Breast epithelium (tissue), 3 donors: ENCODE measurements around the gene FAXC.

ENCODE experiments used
- POLR2AphosphoS5 ChIP-seq, 3 donors: sonication (generic); formaldehyde crosslinking; IDR thresholded peaks; one replicate each; pipeline ENCODE4 v1.6.1; 2017; ENCODE audit warnings: antibody characterized with exemption in 3 of 3
- TF ChIP-seq, protein P1 (sequence below), 3 donors: fragments of 450-650 bp; IDR thresholded peaks; one replicate each; pipeline ENCODE4 v1.5.1; 2016 to 2017; ENCODE audit warnings: antibody characterized with exemption in 3 of 3, mild to moderate bottlenecking in 3 of 3, moderate library complexity in 3 of 3

DNA sequence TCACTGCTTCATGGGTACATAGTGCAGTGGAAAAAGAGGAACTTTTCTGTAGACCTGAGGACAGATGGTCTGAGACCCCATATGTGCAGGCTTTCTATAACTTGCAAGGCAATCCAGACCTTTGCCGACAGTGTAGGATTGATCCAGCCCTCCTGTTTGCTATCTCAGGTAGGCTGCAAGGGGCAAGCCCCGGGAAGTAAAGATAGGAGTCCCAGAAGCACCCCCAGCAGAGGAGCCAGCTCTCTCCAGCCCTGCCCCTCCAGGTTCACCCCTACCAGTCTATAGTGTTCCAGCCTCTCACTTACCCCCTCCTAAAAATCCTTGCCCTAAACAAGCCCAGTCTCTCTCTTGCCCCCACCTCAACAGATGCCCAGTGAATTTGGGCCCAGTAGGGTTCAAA lies 96.2 kb downstream of the FAXC start:
- no peak for TF ChIP-seq POLR2AphosphoS5 (IDR thresholded peaks at IDR 0.05)
- TF ChIP-seq, protein P1, sequence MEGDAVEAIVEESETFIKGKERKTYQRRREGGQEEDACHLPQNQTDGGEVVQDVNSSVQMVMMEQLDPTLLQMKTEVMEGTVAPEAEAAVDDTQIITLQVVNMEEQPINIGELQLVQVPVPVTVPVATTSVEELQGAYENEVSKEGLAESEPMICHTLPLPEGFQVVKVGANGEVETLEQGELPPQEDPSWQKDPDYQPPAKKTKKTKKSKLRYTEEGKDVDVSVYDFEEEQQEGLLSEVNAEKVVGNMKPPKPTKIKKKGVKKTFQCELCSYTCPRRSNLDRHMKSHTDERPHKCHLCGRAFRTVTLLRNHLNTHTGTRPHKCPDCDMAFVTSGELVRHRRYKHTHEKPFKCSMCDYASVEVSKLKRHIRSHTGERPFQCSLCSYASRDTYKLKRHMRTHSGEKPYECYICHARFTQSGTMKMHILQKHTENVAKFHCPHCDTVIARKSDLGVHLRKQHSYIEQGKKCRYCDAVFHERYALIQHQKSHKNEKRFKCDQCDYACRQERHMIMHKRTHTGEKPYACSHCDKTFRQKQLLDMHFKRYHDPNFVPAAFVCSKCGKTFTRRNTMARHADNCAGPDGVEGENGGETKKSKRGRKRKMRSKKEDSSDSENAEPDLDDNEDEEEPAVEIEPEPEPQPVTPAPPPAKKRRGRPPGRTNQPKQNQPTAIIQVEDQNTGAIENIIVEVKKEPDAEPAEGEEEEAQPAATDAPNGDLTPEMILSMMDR (IDR thresholded peaks at IDR 0.05) = no peak
